BE2C (cell line): Measurements from ENCODE around the gene AIPL1.

Source experiments
- DNase-seq: peaks from one replicate; pipeline ENCODE4 v3.0.0-alpha.2; 2020
- H3K27me3 ChIP-seq: fragments of 250-450 bp; sonication (Bioruptor Pico); 2 replicates; pipeline ENCODE4 v1.5.1; 2020; ENCODE audit warnings: mild to moderate bottlenecking
- H3K36me3 ChIP-seq: fragments of 250-450 bp; sonication (Bioruptor Pico); 2 replicates; pipeline ENCODE4 v1.5.1; 2020; ENCODE audit warnings: mild to moderate bottlenecking
- H3K4me1 ChIP-seq: fragments of 250-450 bp; sonication (Bioruptor Pico); 2 replicates; pipeline ENCODE4 v1.5.1; 2020
- H3K4me3 ChIP-seq: 2 replicates; pipeline ENCODE4 v1.5.1; 2011; ENCODE audit warnings: low read depth, low read length
- H3K9me3 ChIP-seq: fragments of 250-450 bp; sonication (Bioruptor Pico); 2 replicates; pipeline ENCODE4 v1.5.1; 2020
- CTCF ChIP-seq: IDR thresholded peaks from 2 replicates; pipeline ENCODE4 v1.5.1; 2012; ENCODE audit warnings: mild to moderate bottlenecking, low read depth, low read length

The AIPL1 gene

DNA sequence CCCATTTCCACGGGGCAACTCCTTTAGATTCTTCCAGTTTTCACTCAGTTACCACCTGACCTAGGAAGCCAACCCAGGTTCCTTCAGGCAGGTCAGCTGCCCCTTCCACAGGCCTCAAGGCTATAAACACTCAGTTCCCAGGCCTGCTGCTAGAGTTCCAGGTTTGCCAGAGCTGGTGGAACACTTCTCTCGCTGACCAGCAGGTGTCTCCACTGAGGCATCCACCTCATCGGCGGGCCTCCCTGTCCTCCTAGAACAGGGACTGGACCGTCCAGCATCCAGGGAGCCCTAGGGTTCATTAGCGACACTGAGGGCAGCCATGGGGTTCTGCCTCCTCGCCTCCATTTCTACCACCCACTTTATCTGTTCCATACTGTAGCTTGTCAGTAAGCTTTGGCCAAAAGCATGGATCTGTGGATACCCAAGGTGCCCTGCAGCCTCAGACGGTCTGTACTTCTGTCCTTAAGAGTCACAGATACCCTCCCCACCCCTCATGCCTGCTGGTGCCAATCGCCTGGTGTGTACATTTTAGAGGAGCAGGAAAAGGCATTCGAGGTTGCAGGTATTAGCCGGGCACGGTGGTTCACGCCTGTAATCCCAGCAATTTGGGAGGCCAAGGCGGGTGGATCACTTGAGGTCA is 38.3 kb upstream of the AIPL1 start:
- no peaks in the 10 kb centered on the region for H3K27me3 ChIP-seq
- no peak overlapping the region for H3K4me3 ChIP-seq
- TF ChIP-seq CTCF = peak; percentile 76
- peak; percentile 53 for DNase-seq
- no peaks in the 10 kb centered on the region for H3K9me3 ChIP-seq
- no peaks in the 10 kb centered on the region for H3K4me1 ChIP-seq
- H3K36me3 ChIP-seq = no peaks in the 10 kb centered on the region

DNA sequence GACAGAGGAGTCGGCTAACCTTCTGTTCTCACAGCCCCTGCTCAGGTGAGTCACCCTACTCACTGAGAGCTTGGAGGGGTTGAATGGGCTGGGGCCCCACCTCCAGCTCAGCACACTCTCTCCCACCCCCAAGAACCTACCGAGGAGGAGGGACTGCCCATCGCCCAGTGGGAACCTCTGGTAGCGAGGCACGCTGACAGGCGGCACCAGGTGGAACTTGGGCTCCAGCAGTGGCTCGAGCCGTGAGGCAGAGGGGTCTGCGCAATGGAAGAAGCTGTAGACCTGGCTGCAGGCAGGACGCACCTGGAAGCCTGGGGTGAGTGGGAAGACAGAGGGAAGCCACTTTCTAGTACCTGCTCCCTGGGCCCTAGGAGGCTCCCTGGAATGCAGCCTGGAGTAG is 37.6 kb upstream of the AIPL1 start:
- no peak for TF ChIP-seq CTCF
- H3K4me3 ChIP-seq = no peak overlapping the region
- no peaks in the 10 kb centered on the region for H3K36me3 ChIP-seq
- H3K4me1 ChIP-seq = no peaks in the 10 kb centered on the region
- H3K27me3 ChIP-seq = no peaks in the 10 kb centered on the region
- no peaks in the 10 kb centered on the region for H3K9me3 ChIP-seq
- DNase-seq = no peak

- TF ChIP-seq CTCF = no peak
- H3K4me3 ChIP-seq = no peak overlapping the region
- no peaks in the 10 kb centered on the region for H3K36me3 ChIP-seq
- no peaks in the 10 kb centered on the region for H3K27me3 ChIP-seq
- DNase-seq = no peak
- no peaks in the 10 kb centered on the region for H3K4me1 ChIP-seq
- H3K9me3 ChIP-seq = no peaks in the 10 kb centered on the region
These were observed 36.9 kb upstream of the AIPL1 start for GRCh38 chr17:6471531-6472465.

DNA sequence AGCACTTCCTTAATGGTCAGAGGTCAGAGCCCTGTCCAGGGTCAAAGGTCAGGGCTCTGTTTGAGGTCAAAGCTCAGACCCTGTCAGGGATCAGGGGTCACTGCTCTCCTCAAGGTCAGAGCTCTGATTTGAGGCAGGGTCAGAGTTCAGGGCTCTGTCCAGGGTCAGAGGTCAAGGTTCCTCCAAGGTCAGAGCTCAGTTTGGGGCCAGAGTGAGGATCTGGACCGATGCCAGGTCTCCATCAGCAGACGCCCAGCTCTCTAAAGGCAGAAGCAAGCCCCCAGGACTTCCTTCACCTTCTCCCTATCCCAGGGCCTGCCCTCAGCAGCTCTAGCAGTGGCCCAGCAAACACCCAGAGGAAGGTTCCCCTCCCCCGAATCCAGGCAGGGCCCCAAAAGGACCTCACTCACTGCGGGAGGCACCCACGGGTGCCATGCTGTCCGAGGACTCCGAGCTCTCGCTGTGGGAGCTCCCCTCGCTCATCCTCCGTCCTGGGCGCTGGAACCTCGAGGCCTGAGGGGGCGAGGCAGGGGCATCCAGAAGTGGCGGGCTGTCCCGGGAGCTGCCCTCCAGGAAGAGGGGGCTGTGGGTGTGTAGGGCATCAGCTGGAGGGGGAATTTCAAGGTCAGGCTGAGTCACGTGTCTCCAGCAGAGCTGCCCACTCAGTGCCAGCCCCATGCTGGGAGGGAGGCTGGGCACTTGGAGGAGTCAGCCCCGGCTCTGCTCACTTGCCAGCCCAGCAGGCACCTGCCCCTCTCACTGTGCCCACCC is 36.0 kb upstream of the AIPL1 start:
- no peak for TF ChIP-seq CTCF
- H3K27me3 ChIP-seq = no peaks in the 10 kb centered on the region
- H3K9me3 ChIP-seq = no peaks in the 10 kb centered on the region
- H3K4me1 ChIP-seq = no peaks in the 10 kb centered on the region
- no peak overlapping the region for H3K4me3 ChIP-seq
- DNase-seq = no peak
- H3K36me3 ChIP-seq = no peaks in the 10 kb centered on the region

DNA sequence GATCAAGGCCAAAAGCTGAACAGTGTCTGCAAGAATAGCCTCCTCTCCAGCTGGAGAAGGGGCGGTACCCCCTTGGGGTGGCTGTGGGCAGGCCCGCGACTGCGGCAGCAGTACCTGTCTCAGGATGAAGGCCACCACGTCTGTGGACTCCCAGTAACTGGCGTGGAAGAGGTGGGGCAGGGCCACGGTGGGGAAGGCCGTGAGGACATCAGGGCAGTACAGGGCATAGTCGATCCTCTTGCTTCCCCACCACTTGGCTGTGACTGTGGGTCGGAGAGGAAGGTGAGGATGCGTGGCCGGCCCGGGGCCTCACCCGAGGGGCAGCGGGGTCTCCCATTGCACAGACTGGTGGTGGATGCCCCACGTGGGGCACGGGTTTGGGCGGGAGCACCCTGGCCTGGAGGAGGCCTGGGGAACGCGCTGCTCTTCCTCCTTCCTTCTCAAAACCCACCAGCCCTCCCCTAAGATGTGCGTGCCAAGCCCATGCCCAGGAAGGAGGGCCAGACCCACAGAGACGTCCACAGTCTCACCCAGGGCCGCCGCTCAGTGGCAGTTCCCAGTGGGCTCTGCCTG is 35.3 kb upstream of the AIPL1 start:
- no peak for DNase-seq
- H3K9me3 ChIP-seq = no peaks in the 10 kb centered on the region
- H3K36me3 ChIP-seq = no peaks in the 10 kb centered on the region
- no peak for TF ChIP-seq CTCF
- no peaks in the 10 kb centered on the region for H3K4me1 ChIP-seq
- H3K4me3 ChIP-seq = no peak overlapping the region
- H3K27me3 ChIP-seq = no peaks in the 10 kb centered on the region
